ENCODE measurements around the gene BAD. TPM values are rescaled to one million over a fixed set of nuclear protein-coding genes. Genes with fewer than 3 reads are reported as not detected.

Gene BAD
- total RNA-seq, 1 experiment from 2014 or later = 48.4 TPM

- TSS peak; percentile 44 for BruUV-seq (replicated peaks)
- intact Hi-C loops (cut with micrococcal nuclease; ENCODE audit: unreplicated experiment) = no loop called here
- no peak for DNase-seq (ENCODE audit: low spot score)
- H3K4me1 ChIP-seq (ENCODE audit: insufficient read depth, low read length, poor library complexity, severe bottlenecking) = peaks cover 15% of the 10 kb centered on the region
- H3K27me3 ChIP-seq (replicated peaks; ENCODE audit: insufficient read depth, low read depth, low read length, poor library complexity) = no peaks in the 10 kb centered on the region
- H3K4me3 ChIP-seq (ENCODE audit: low read depth, low read length, poor library complexity, severe bottlenecking) = peak overlapping the region; percentile 85
- ChIA-PET POLR2A (ENCODE audit: low non-redundant PET) (no interaction called here), CTCF (interaction anchor here (0.6 to 2.5 kb wide), 3 partner anchors 23 to 1488 kb away, joined by 3 to 29 read pairs (median 10); no protein-coding TSS in a partner anchor)
- H3K27ac ChIP-seq (ENCODE audit: low read depth, low read length, poor library complexity, severe bottlenecking) = peak overlapping the region; percentile 94
- peaks cover 24% of the 10 kb centered on the region for H3K36me3 ChIP-seq (ENCODE audit: insufficient read depth, low read length, poor library complexity, severe bottlenecking)
- H3K9me3 ChIP-seq (ENCODE audit: low read depth, low read length, poor library complexity, severe bottlenecking) = no peaks in the 10 kb centered on the region
- no peak for TF ChIP-seq CTCF (conservative IDR thresholded peaks at IDR 0.05; ENCODE audit: low read depth, low read length)
- no peak for TF ChIP-seq EZH2 (IDR thresholded peaks at IDR 0.05; ENCODE audit: borderline replicate concordance, low read depth, low read length, poor library complexity, severe bottlenecking)
These were observed 34.6 kb upstream of the BAD start for GRCh38 chr11:64318766-64319761.

DNA sequence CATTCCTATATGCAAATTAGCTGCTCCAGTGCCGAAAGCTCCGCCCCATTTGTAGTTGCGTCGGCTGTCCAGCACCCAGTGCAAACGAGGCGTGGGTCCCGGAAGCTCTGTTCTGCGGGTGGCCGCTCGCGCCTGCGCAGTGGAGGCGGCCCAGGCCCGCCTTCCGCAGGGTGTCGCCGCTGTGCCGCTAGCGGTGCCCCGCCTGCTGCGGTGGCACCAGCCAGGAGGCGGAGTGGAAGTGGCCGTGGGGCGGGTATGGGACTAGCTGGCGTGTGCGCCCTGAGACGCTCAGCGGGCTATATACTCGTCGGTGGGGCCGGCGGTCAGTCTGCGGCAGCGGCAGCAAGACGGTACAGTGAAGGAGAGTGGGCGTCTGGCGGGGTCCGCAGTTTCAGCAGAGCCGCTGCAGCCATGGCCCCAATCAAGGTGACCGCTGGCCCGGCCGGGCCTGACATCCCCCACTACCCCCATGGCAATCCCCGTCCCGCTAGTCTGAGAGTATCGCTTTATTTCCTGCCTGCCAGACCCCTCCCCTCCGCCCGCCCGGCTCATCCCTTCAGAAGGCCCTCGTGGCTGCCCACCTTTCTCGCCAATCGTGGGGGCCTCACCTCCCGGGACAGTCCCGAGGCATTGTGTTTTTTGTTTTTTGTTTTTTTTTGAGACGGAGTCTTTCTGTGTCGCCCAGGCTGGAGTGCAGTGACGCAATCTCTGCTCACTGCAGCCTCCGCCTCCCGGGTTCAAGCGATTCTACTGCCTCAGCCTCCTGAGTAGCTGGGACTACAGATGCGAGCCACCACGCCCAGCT lies 33.7 kb upstream of the BAD start, which contains the start of gene PRDX5:
Gene PRDX5 (plus strand): TSS at position 161 of the 805 bp plus-strand sequence. CDS start 95 bp downstream, at position 256.
- POLR2A ChIA-PET (ENCODE audit: low non-redundant PET) = interaction anchor here (0.6 to 0.9 kb wide), 4 partner anchors 9 to 804 kb away, joined by 3 read pairs; partner anchors contain the start of genes FAU, MRPL49 and STIP1
- TF ChIP-seq EZH2 (IDR thresholded peaks at IDR 0.05; ENCODE audit: borderline replicate concordance, low read depth, low read length, poor library complexity, severe bottlenecking) (no peak), CTCF (conservative IDR thresholded peaks at IDR 0.05; ENCODE audit: low read depth, low read length) (peak; percentile 56)
- H3K9me3 ChIP-seq (ENCODE audit: low read depth, low read length, poor library complexity, severe bottlenecking) = no peaks in the 10 kb centered on the region
- peak; percentile 99 for DNase-seq (ENCODE audit: low spot score)
- H3K27me3 ChIP-seq (replicated peaks; ENCODE audit: insufficient read depth, low read depth, low read length, poor library complexity) = no peaks in the 10 kb centered on the region
- peak within 1 kb of the TSS; percentile 94 for H3K27ac ChIP-seq (ENCODE audit: low read depth, low read length, poor library complexity, severe bottlenecking)
- H3K36me3 ChIP-seq (ENCODE audit: insufficient read depth, low read length, poor library complexity, severe bottlenecking) = peaks cover 26% of the 10 kb centered on the region
- H3K4me3 ChIP-seq (ENCODE audit: low read depth, low read length, poor library complexity, severe bottlenecking) = peak within 1 kb of the TSS; percentile 85
- H3K4me1 ChIP-seq (ENCODE audit: insufficient read depth, low read length, poor library complexity, severe bottlenecking) = peaks cover 15% of the 10 kb centered on the region
- CTCF ChIA-PET = interaction anchor here (0.6 to 2.5 kb wide), 13 partner anchors 14 to 1487 kb away, joined by 3 to 29 read pairs (median 5); partner anchors contain the start of gene PLCB3
- intact Hi-C loops (cut with micrococcal nuclease; ENCODE audit: unreplicated experiment) = no loop called here
- BruUV-seq (replicated peaks) = no TSS peak
